ENCODE results near the gene RRAS2.

Gene RRAS2

GRCh38 chr11:14393889-14394288, 34.9 kb upstream of the RRAS2 start:
- Histone ChIP-seq H3K27ac (ENCODE audit: poor library complexity, severe bottlenecking) (no peak overlapping the region), H3K36me3 (ENCODE audit: low read depth) (no peaks in the 10 kb centered on the region), H3K9me3 (ENCODE audit: severe bottlenecking) (no peaks in the 10 kb centered on the region), H3K4me1 (ENCODE audit: insufficient read depth, poor library complexity, severe bottlenecking) (peaks cover 3% of the 10 kb centered on the region), H3K4me3 (ENCODE audit: severe bottlenecking) (no peak overlapping the region), H3K27me3 (ENCODE audit: insufficient read depth, poor library complexity, severe bottlenecking) (no peaks in the 10 kb centered on the region)
- no peak for ATAC-seq (ENCODE audit: low read depth)
- TF ChIP-seq CTCF (IDR thresholded peaks at IDR 0.05; ENCODE audit: poor library complexity, severe bottlenecking): no peak
- no peak for DNase-seq (ENCODE audit: low spot score)

- H3K4me3 ChIP-seq (ENCODE audit: severe bottlenecking): no peak overlapping the region
- H3K4me1 ChIP-seq (ENCODE audit: insufficient read depth, poor library complexity, severe bottlenecking): peaks cover 2% of the 10 kb centered on the region
- no peaks in the 10 kb centered on the region for H3K27me3 ChIP-seq (ENCODE audit: insufficient read depth, poor library complexity, severe bottlenecking)
- H3K27ac ChIP-seq (ENCODE audit: poor library complexity, severe bottlenecking): no peak overlapping the region
- DNase-seq (ENCODE audit: low spot score) (no peak), ATAC-seq (ENCODE audit: low read depth) (no peak)
- no peaks in the 10 kb centered on the region for H3K36me3 ChIP-seq (ENCODE audit: low read depth)
- H3K9me3 ChIP-seq (ENCODE audit: severe bottlenecking): no peaks in the 10 kb centered on the region
- no peak for TF ChIP-seq CTCF (IDR thresholded peaks at IDR 0.05; ENCODE audit: poor library complexity, severe bottlenecking)
Measured at GRCh38 chr11:14393129-14393528, 34.1 kb upstream of the RRAS2 start.

GRCh38 chr11:14390669-14391068, 31.7 kb upstream of the RRAS2 start:
- TF ChIP-seq CTCF (IDR thresholded peaks at IDR 0.05; ENCODE audit: poor library complexity, severe bottlenecking): no peak
- no peak for ATAC-seq (ENCODE audit: low read depth)
- H3K27ac ChIP-seq (ENCODE audit: poor library complexity, severe bottlenecking): no peak overlapping the region

GRCh38 chr11:14388352-14388751, 29.4 kb upstream of the RRAS2 start:
- no peak for TF ChIP-seq CTCF (IDR thresholded peaks at IDR 0.05; ENCODE audit: poor library complexity, severe bottlenecking)
- no peaks in the 10 kb centered on the region for H3K9me3 ChIP-seq (ENCODE audit: severe bottlenecking)
- no peaks in the 10 kb centered on the region for H3K4me1 ChIP-seq (ENCODE audit: insufficient read depth, poor library complexity, severe bottlenecking)
- no peaks in the 10 kb centered on the region for H3K27me3 ChIP-seq (ENCODE audit: insufficient read depth, poor library complexity, severe bottlenecking)
- H3K27ac ChIP-seq (ENCODE audit: poor library complexity, severe bottlenecking): no peak overlapping the region
- ATAC-seq (ENCODE audit: low read depth): no peak
- no peak overlapping the region for H3K4me3 ChIP-seq (ENCODE audit: severe bottlenecking)
- no peak for DNase-seq (ENCODE audit: low spot score)
- H3K36me3 ChIP-seq (ENCODE audit: low read depth): no peaks in the 10 kb centered on the region

More at GRCh38 chr11:14390669-14391068, 31.7 kb upstream of the RRAS2 start:
- Histone ChIP-seq H3K27me3 (ENCODE audit: insufficient read depth, poor library complexity, severe bottlenecking) (no peaks in the 10 kb centered on the region), H3K4me3 (ENCODE audit: severe bottlenecking) (no peak overlapping the region), H3K4me1 (ENCODE audit: insufficient read depth, poor library complexity, severe bottlenecking) (no peaks in the 10 kb centered on the region), H3K9me3 (ENCODE audit: severe bottlenecking) (no peaks in the 10 kb centered on the region), H3K36me3 (ENCODE audit: low read depth) (no peaks in the 10 kb centered on the region)
- DNase-seq (ENCODE audit: low spot score): no peak

GRCh38 chr11:14386895-14387480, 28.0 kb upstream of the RRAS2 start:
- DNase-seq (ENCODE audit: low spot score): no peak
- H3K36me3 ChIP-seq (ENCODE audit: low read depth): no peaks in the 10 kb centered on the region
- TF ChIP-seq CTCF (IDR thresholded peaks at IDR 0.05; ENCODE audit: poor library complexity, severe bottlenecking): no peak
- no peak overlapping the region for H3K27ac ChIP-seq (ENCODE audit: poor library complexity, severe bottlenecking)
- no peaks in the 10 kb centered on the region for H3K4me1 ChIP-seq (ENCODE audit: insufficient read depth, poor library complexity, severe bottlenecking)
- H3K27me3 ChIP-seq (ENCODE audit: insufficient read depth, poor library complexity, severe bottlenecking): no peaks in the 10 kb centered on the region
- no peak for ATAC-seq (ENCODE audit: low read depth)
- no peak overlapping the region for H3K4me3 ChIP-seq (ENCODE audit: severe bottlenecking)
- H3K9me3 ChIP-seq (ENCODE audit: severe bottlenecking): no peaks in the 10 kb centered on the region
